DLD1 (cell line): ENCODE measurements around the gene ALOXE3.
"Not testable (repeated sequence)": the region's sequence is repeated elsewhere in the genome, so short reads cannot be mapped to it uniquely, and the experiment has no call there.

Source experiments
- in situ Hi-C: cut with HindIII; loops from 2 replicates; pipeline ENCODE4 v1.10.0; 2017; ENCODE audit warnings: low sequenced_read_pairs

Gene ALOXE3

DNA sequence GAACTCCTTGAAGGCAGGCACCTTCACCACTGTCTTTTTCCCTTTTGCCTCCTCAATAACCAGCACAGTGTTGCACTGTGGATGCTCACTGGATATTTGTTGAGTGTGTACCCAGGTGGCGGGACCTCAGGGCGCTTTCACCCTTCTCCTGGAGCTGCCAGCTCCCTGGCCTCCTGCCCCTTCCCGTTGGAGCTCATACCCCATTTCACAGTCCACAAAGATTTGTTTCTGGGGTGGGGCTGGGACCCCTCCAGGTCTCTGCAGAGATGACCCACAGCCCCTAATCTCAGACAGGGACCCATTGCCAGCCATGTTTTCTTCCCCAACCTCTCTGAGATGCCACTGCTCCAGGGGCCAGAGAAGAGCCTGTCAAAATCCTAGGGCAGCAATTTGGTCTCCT lies 43.2 kb downstream of the ALOXE3 start:
- in situ Hi-C loops, result no loop called here

DNA sequence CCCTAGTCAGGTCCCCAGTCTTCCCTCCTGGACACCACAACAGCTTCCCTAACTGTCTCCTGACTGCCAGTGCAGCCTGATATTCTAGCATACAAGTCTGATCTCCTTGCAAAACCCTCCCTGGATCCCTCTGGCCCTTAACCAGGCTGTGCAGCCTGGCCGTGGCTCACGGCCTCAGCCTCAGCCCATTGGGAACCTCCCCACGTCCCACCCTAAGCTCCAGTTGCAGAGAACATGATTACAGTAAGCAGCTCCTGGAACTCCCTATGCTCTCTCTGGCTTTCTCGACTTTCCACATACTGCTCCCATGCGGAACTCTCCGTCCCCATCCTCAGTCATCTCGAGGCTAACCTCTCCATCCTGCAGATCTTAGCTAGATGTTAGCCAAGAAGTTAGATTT lies 43.8 kb downstream of the ALOXE3 start:
- in situ Hi-C loops, result no loop called here

DNA sequence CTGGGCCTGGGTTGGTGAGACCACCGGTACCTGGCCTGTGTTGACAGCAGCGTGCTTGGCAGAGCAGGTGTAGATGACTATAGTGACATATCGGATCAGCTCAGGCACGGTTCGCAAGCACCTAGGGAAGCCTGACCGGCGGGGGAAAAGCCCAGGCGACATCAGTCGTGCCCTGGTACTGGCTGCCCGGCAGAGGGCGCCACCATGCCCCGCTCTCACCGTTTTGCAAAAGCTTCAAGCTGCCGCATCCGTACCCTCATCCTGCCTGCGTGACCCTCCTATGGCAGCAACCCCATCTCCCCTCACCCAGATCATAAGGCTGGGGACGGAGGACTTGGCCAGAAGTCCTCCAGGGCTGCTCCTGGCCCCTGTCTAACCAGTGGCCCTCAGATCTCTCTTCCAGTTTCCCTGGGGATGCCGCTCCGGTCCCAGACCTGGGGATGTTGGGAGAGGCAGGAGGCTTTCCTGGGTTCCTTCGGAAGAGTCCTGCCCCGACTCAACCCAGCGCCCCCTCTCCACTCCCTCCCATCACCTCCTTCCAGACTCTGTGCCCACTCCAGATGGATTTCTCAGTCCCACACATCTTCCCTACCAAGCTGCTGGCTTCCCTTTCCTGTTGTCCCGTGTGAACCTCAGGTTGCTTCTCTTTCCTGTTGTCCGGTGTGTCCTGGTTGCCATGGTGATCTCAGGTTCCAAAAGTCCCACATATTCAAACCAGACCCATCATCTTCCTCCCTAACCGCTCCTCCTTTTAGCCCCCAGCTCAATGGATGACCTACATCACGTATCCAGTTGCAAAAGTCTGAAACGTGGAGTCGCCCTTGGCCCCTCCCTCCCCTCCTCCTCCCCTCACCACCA lies 44.5 kb downstream of the ALOXE3 start:
- in situ Hi-C loops, result no loop called here

DNA sequence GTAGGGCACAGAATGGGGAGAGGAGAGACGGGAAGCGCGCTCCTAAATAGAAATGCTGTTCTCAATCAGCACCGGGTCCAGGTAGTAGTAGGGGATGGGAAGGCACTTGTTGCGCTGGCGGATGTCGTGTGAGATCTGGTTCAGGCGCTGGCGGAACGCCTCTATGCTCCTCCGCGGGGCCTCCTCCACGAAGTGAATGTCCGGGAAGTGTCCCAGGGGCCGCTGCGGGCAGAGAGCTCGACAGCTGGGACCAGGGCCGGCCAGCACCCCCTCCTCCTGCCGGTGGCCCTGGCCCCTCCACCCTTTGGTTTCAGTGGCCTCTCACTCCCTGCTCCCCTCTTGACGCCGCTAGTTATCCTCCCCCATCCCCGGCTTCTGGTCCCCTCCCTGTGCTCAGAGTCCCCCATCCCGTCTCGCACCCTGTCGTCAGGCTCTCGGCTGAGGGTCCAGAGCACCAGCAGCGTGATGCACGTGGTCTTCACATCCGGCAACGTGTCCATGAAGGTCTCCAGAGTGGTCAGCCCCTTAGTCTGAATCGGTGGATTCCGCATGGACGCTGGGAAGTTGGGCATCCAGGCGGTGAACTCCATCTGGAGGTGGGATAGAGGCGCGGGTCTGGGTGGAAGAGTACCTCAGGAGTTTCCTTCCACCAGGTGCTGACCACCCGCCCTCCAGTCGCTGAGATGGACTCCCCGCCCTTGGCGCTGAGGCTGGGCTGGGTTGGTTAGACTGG lies 45.4 kb downstream of the ALOXE3 start:
- in situ Hi-C loops, result no loop called here

DNA sequence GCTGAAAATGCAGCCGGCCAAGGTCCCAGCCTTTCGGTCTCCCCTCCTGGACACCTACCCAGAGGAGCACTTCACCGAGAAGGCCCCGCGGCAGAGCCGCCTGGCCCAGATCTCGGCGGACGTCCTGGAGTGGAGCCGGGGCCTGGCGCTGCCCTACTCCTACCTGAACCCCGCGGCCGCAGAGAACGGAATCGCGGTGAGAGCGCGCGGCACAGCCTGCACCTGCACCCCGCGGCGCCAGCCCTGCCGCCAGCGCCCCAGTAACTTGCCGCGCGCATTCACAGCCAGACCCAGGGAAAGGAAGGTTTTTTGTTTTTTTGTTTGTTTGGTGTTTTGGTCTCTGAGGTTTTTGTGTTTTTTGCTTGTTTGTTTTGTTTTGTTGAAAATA lies 46.0 kb downstream of the ALOXE3 start:
- in situ Hi-C loops, result no loop called here

DNA sequence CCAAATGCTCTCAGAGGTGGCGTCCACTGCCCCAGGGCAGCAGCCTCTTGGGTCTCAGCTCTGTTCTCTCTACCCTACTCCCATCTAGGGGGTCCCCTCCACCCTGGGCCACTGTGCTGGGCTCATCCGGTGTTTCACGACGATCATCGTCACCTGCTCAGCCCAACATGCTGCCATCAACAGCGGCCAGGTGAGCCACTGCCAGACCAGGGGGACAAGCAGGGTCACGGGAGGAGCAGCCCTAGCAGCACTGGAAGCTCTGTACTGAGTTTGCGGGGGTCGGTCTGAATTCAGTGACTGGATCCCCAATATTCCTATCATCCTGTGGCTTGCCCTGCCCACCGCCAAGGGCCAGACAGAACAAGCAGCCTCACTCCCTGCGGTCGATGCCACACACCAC lies 46.8 kb downstream of the ALOXE3 start:
- in situ Hi-C loops, result no loop called here

DNA sequence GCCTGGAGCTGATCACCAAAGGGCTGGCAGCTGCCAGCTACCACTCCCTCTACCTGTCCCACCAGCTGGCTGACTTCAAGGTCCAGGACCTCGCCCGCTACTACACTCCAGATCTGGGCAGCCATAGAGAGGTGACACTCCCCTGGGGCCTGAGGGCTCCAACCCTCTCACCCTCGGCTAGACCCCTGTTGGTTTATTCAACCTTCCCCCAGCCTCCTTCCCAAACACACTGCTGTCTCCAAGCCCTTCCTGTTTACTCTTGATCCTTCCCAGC lies 48.8 kb downstream of the ALOXE3 start:
- in situ Hi-C loops, result no loop called here

DNA sequence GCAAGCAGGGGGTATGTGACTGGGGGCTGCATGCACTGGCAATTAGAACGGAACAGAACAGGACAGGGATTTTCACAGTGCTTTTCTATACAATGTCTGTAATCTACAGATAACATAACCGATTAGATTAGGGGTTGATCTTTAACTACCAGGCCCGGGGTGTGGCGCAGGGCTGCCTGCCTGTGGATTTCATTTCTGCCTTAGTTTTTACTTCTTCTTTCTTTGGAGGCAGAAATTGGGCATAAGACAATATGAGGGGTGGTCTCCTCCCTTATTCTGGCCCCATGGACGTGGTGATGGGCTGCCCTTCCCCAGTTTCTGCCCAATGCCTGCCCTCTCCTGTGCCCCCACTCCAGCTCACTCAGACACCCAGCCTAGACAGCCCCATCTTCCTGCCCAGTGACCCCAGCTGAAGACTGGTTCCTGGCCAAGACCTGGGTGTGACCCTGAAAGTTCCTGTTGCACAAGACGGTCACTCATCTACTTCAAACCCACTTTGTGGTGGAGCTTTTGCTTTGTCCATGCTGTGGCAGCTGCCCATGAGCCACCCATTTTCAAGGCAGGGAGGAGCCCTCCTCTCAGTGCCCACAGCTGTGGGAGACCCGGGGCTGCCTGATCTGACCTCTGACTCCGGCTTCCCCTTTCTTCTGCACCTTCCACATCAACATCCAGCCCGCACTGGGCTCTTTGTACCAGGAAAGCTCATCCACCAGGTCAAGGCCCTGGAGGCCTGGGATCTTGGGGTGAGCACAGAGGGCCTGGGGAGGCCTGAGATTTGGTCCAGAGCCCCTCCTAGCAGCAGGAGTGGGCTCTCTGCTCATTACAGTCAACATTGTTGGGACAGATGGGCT lies 49.4 kb downstream of the ALOXE3 start:
- in situ Hi-C loops, result no loop called here

DNA sequence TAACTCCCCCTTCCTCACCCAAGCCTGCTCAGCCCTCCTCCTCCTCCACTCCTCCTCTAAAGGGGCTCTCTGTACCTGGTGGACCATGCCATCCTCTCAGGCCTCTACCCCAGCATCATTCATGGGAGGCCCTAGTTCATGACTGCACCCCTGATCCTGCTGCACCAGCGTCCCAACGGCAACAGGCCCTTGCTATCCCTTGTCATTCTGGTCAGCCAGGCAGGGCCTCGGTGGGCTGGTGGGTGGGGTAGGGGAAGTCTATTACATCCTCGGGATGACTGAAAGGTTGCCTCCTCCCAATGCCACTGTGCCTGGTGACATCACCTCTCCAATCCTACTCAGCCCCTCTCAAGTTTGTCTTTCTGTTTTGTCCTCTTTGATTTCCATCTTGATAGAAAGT lies 50.5 kb downstream of the ALOXE3 start:
- in situ Hi-C loops, result no loop called here

DNA sequence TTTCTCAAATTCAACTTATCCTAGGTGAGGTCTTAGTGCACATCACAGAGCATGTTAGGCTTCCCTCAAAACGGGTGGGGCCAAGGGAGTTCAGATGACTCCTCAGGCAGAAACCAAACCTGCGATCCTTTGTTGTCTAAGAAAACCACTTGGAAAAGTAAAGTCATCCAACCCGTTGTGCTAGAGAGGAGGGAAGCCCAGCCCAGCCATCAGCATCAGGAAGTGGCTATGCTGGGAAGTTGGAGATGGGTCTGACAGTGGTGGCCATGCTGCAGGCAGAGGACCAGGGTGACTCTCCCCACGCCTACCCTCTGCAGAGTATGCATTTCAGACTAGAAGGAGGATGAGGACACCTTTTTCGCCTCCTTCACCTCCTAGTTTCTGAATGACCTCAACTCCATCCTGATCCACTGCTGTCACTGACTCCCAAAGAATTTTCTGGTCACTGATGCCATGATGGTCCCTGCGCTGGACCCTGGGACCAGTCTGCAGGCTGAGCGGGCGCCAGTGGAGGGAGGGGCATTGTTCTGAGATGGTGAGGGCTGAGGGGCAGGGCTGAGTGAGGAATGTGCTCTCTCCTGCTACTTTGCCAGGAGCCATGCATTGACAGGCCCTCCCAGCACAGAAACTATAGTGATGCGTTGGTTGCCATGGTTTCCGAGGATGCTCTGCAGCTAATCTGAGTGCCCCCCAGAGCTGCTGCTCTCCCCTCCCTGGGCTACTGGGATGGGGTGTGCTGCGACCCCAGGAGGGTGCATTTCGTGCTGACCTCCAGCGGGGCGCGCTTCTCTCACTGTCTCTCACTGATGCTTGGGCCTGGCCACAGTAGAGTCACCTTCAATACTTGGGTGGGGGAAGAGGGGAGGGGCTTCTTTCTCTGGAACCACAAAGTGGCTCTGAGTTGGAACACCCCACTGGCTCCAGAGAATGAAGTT lies 51.2 kb downstream of the ALOXE3 start:
- in situ Hi-C loops, result no loop called here

DNA sequence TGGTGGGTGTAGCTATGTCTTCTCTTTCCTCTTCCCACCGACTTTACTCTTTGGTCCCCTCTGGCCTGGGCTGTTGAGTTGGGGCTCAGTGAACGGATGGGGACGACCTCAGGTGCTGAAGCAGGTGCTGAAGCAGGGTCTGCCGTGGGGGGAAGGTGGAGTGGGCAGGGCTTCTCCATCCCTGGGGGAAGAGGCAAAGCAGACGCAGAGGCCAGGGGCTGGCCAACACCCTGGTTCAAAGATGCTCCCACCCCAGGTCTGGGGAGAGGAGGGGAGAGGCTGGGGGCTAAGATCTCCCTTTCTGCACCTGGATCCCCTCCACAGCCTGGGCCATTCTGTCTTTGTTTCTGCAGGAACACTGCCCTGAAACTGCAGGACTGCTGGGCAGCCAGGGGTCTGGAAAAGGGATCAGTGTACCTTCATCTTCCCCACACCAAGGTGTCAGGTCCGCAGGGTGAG lies 53.7 kb downstream of the ALOXE3 start:
- in situ Hi-C loops, result no loop called here

DNA sequence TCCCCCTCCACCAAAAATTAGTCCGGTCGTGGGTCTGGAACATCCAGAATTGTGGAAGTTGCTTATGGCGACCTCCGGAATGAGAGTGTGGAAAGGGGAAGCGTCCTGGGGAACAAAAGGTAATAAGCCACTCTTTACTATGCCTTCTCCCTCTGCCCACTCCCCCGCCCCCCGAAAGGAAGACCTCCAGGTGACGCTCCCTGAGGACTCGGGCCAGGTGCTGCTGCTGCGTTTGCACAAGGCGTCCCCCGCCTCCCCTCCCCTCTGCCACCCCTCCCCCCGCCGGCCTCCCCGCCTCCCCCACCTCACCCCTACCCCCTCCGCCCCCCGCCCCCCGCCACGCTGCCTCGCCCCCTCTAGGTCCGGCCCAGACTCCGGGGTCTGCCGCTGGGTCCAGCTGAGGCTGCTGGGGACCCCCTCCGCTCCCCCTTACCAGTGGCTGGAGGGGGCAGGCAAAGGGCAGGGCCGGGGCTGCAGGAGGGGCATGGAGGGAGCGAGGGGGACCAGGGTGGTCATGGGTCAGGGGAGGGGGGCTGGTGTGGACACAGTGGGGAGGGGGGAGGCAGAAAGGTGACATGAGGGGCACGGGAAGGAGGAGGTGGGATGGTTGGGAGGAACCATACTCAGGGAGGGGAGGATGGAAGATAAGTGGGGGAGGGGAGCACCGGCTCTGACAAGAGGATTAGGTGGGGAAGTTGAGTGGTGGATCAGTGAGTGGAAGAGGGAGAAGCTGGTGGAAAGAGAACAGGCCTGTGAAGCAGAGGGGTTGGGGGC lies 54.4 kb downstream of the ALOXE3 start:
- in situ Hi-C loops, result no loop called here

DNA sequence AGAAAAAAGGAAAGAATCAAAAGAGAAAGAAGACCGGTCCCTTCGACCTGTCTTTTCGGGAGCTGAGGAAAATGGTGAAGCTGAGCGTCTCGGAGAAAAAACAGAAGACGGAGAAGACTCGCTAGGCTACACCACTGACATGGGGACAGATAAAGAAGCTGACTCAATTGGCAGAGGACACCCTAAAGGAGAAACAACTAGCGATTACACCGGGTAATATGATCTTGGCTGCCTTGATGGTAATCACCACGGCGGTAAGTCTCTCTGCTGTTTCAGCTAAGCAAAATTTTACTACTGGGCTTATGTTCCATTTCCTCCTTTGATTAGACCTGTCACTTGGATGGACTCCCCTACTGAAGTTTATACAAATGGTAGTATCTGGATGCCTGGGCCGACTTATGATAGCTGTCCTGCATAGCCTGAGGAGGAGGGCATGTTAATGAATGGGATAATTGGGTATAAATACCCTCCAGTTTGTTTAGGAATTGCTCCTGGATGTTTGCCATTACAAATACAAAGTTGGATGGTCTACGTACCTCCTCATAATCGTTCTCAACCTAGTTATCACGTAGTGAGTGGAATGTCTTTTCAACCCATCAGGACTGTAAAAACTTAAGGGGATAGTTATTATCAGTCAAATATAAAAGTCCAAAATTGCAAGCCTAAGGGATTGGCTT lies 55.4 kb downstream of the ALOXE3 start:
- in situ Hi-C loops, result no loop called here

DNA sequence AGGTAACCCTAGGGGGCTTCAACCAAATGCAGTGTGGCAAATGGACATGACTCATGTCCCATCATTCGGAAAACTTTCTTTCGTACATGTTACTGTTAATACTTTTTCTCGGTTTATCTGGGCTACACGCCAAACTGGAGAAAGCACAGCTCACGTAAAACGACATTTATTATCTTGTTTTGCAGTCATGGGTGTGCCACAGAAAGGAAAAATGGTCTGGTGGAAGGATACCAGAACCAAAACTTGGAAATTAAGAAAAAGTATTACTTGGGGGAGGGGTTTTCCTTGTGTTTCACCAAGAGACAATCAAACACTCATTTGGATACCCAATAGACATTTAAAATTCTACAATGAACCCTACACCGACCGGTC lies 55.9 kb downstream of the ALOXE3 start:
- in situ Hi-C loops, result no loop called here

DNA sequence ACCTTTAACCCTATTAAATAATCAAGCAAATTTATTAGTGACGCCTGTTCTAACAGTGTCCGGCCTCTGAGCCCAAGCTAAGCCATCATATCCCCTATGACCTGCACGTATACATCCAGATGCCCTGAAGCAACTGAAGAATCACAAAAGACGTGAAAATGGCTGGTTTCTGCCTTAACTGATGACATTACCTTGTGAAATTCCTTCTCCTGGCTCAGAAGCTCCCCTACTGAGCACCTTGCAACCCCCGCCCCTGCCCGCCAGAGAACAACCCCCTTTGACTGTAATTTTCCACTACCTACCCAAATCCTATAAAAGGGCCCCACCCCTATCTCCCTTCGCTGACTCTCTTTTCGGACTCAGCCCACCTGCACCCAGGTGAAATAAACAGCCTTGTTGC lies 56.5 kb downstream of the ALOXE3 start:
- in situ Hi-C loops, result not testable (repeated sequence)

DNA sequence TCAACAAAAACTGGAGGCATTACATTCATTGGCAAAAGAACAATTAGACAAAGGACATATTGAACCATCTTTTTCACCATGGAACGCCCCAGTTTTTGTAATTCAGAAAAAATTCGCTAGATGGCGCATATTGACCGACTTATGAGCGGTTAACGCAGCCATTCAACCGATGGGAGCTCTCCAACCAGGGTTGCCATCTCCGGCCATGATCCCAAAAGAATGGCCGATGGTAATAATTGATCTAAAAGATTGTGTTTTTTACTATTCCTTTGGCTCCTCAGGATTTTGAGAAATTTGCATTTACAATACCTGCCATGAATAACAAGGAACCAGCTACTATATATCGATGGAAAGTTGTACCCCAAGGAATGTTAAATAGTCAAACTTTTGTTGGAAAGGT lies 58.0 kb downstream of the ALOXE3 start:
- in situ Hi-C loops, result no loop called here

DNA sequence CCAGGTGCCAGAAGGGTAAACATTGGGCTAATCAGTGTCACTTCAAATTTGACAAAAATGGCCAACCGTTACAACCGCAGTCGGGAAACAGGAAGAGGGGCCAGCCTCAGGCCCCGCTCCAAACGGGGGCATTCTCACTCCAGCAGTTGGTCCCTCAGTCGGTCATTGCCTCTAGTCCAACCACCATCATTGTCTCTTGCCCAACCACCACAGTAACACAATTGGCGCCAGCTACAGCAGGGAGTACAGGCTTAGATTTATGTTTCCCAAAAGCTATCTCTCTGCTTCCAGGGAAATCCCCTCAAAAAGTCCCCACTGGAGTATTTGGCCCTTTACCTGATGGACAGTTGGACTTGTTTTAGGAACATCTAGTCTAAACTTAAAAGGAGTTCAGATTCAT lies 59.2 kb downstream of the ALOXE3 start:
- in situ Hi-C loops, result no loop called here

DNA sequence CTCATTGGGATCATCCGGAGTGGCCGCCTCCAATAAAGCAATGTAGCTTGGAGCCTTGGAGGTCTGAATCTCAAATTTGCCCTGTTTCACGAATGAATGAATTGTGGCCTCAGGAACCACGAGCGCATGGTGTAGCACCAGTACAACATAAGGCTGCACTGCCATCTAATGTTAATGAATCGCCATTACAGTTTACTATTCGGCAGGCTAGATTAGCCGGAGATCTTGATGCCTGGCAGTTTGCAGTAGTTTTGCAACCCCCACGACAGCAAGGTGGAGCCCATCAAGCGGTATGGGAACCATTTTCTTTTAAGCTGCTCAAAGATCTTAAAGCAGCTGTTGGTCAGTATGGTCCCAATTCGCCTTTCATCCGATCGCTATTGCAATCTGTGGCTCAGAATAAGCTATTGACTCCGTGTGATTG lies 60.6 kb downstream of the ALOXE3 start:
- in situ Hi-C loops, result no loop called here

DNA sequence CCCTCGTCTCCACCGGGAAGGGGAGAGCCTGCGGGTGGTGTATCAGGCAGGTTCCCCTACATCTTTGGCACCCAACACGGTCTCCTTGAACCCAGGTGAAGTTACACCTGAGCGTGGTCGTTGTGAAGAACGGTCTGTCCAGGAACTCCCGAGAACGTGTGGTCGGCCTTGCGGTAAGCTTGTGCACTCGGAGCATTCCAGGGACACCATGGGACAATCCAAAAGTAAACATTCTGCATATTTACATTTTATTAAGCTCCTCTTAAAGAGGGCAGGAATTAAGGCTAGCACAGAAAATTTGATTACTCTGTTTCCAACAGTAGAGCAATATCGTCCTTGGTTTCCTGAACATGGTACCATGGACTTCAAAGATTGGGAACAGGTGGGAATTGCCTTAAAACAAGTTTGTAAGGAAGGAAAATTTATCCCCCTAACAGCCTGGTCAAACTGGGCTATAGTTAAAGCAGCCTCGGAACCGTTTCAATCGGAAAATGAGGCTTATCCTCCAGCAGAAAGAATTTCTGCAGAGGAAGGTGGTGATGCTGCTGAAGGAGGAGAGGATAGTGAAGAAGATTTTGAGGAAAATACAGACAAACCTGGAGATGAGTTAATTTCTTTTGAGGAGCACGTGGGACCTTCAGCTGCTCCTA lies 61.2 kb downstream of the ALOXE3 start:
- in situ Hi-C loops, result no loop called here
